K562 (cell line): Measurements from ENCODE around the gene KLHL12. TPM values are rescaled to one million over a fixed set of nuclear protein-coding genes. Genes with fewer than 3 reads are reported as not detected.
A peak's percentile ranks its signal among the peaks of the same experiment; 100 is the strongest.

ENCODE experiments used
- FOXP4 ChIP-seq: sonication (generic); formaldehyde crosslinking; IDR thresholded peaks from 2 replicates; pipeline ENCODE4 v1.8.0; 2022; ENCODE audit warnings: mild to moderate bottlenecking, missing genetic modification reagents, borderline replicate concordance
- GTF2E2 ChIP-seq: fragments of 200-800 bp; sonication (Bioruptor generic); IDR thresholded peaks from 2 replicates; pipeline ENCODE4 v1.6.1; 2016; ENCODE audit warnings: missing genetic modification characterization, missing compliant biosample characterization
- HNRNPLL ChIP-seq: fragments of 200-400 bp; formaldehyde crosslinking; IDR thresholded peaks from 2 replicates; pipeline ENCODE4 v1.6.1; 2017; ENCODE audit warnings: low read length, low read depth, mild to moderate bottlenecking; ENCODE audit not compliant: poor library complexity, severe bottlenecking
- KDM2B ChIP-seq: fragments of 250-450 bp; sonication (Bioruptor Pico); IDR thresholded peaks from 2 replicates; pipeline ENCODE4 v1.8.0; 2021; ENCODE audit warnings: mild to moderate bottlenecking, moderate library complexity
- NCOA6 ChIP-seq: fragments of 450-650 bp; IDR thresholded peaks from 2 replicates; pipeline ENCODE4 v1.6.1; 2017; ENCODE audit warnings: mild to moderate bottlenecking
- NONO ChIP-seq, 2 experiments: fragments of 200-400 bp in 1 of 2; fragments of 450-650 bp in 1 of 2; formaldehyde crosslinking in 1 of 2; IDR thresholded peaks; 2 replicates each; pipeline ENCODE4 v1.6.1; 2017; ENCODE audit warnings: low read depth in 2 of 2, mild to moderate bottlenecking in 2 of 2, moderate library complexity in 2 of 2, low read length in 1 of 2
- PHB2 ChIP-seq: fragments of 450-650 bp; IDR thresholded peaks from 2 replicates; pipeline ENCODE4 v1.6.1; 2017; ENCODE audit warnings: low read depth
- RBM25 ChIP-seq: fragments of 200-400 bp; formaldehyde crosslinking; IDR thresholded peaks from 2 replicates; pipeline ENCODE4 v1.6.1; 2018; ENCODE audit warnings: low read length, low read depth, moderate library complexity; ENCODE audit not compliant: severe bottlenecking
- RUNX1 ChIP-seq: sonication (generic); IDR thresholded peaks from 2 replicates; pipeline ENCODE4 v1.6.1; 2016; ENCODE audit warnings: antibody characterized with exemption, low read depth
- SAP30 ChIP-seq: fragments of 200-600 bp; sonication (generic); IDR thresholded peaks from 2 replicates; pipeline ENCODE4 v1.6.1; 2012; ENCODE audit warnings: borderline replicate concordance, low read depth, mild to moderate bottlenecking, moderate library complexity, low read length, control low read depth, inconsistent platforms; ENCODE audit not compliant: insufficient read depth, poor library complexity, severe bottlenecking
- SRF ChIP-seq, 2 experiments: fragments of 250-450, 450-650 bp in 1 of 2; sonication (Bioruptor Pico) in 1 of 2; sonication (generic) in 1 of 2; formaldehyde crosslinking; IDR thresholded peaks; 2 replicates each; pipeline versions ENCODE4 v1.5.0 to v1.5.1; 2020 to 2022; ENCODE audit warnings: mild to moderate bottlenecking in 1 of 2, missing genetic modification reagents in 1 of 2
- STAG1 ChIP-seq: sonication (generic); formaldehyde crosslinking; IDR thresholded peaks from 2 replicates; pipeline ENCODE4 v1.5.0; 2020; ENCODE audit warnings: missing genetic modification reagents, borderline replicate concordance
- TAF15 ChIP-seq: fragments of 200-400 bp; formaldehyde crosslinking; IDR thresholded peaks from 2 replicates; pipeline ENCODE4 v1.6.1; 2017; ENCODE audit warnings: mild to moderate bottlenecking, low read depth, low read length, moderate library complexity
- TBP ChIP-seq: optimal IDR thresholded peaks from 2 replicates; pipeline ENCODE3; 2011; ENCODE audit warnings: low read depth, low read length, improper control_type of control experiment
- TFE3 ChIP-seq: fragments of 450-650 bp; formaldehyde crosslinking; IDR thresholded peaks from 2 replicates; pipeline ENCODE4 v1.4.0; 2020; ENCODE audit warnings: mild to moderate bottlenecking, mixed read lengths
- U2AF2 ChIP-seq: fragments of 200-400 bp; formaldehyde crosslinking; optimal IDR thresholded peaks from 2 replicates; pipeline ENCODE3; 2017; ENCODE audit warnings: low read depth, mild to moderate bottlenecking, low read length
- ZNF551 ChIP-seq: fragments of 250-450 bp; sonication (Bioruptor Pico); IDR thresholded peaks from 2 replicates; pipeline ENCODE4 v1.5.0; 2021; ENCODE audit warnings: mild to moderate bottlenecking, moderate library complexity
- ZNF699 ChIP-seq: fragments of 250-450 bp; sonication (Bioruptor Pico); IDR thresholded peaks from 2 replicates; pipeline ENCODE4 v1.8.0; 2021; ENCODE audit warnings: mild to moderate bottlenecking, moderate library complexity; ENCODE audit not compliant: insufficient replicate concordance
- polyA plus RNA-seq, 8 experiments: library from polyadenylated mRNA; depleted of rRNA in 4 of 8; stranded (reverse) in 5 of 8; unstranded in 3 of 8; fragments of >200 nt; fragmentation: Nextera tagmentation in 2 of 8; fragmentation: Illumina TruSeq in 1 of 8; extraction: Ambion mirVana in 2 of 8; extraction: Trizol in 1 of 8; gene quantifications; 2 replicates each; pipeline versions ENCODE4 v1.2.1 to v1.2.3, GENCODE V29; 2011 to 2014; ENCODE audit warnings: inconsistent platforms in 1 of 8, missing spikeins in 1 of 8
- total RNA-seq, 7 experiments: library from RNA; depleted of rRNA in 6 of 7; stranded (reverse); fragments of >200 nt in 6 of 7; fragmentation: Illumina TruSeq in 2 of 7; extraction: Trizol in 2 of 7; gene quantifications; 2 replicates each; pipeline versions ENCODE4 v1.2.1 to v1.2.3, GENCODE V29; 2011 to 2021; ENCODE audit warnings: low replicate concordance in 1 of 7
- TF ChIP-seq, protein P1 (sequence below), 2 experiments: IDR thresholded peaks; 2 replicates each; pipeline ENCODE4 v1.6.1; 2011; ENCODE audit warnings: borderline replicate concordance in 1 of 2, control low read depth in 1 of 2, low read depth in 1 of 2, low read length in 1 of 2, mild to moderate bottlenecking in 1 of 2, mixed read lengths in 1 of 2, moderate library complexity in 1 of 2; ENCODE audit not compliant: insufficient read depth in 1 of 2, insufficient read length in 1 of 2, poor library complexity in 1 of 2, severe bottlenecking in 1 of 2; ENCODE audit errors: extremely low read depth in 1 of 2
- TF ChIP-seq, protein P2 (sequence below): fragments of 450-650 bp; formaldehyde crosslinking; IDR thresholded peaks from 2 replicates; pipeline ENCODE4 v1.4.0; 2020; ENCODE audit warnings: mild to moderate bottlenecking
- TF ChIP-seq, protein P3 (sequence below): sonication (generic); formaldehyde crosslinking; IDR thresholded peaks from 2 replicates; pipeline ENCODE4 v1.8.0; 2022; ENCODE audit warnings: mild to moderate bottlenecking, missing genetic modification reagents

KLHL12 gene
- total and polyA plus RNA-seq, 9 of the 15 experiments (the other 6 are each of a cell fraction or from before 2014, with no cell fraction given): 23.1 to 85.1 (median 35.0) TPM

DNA sequence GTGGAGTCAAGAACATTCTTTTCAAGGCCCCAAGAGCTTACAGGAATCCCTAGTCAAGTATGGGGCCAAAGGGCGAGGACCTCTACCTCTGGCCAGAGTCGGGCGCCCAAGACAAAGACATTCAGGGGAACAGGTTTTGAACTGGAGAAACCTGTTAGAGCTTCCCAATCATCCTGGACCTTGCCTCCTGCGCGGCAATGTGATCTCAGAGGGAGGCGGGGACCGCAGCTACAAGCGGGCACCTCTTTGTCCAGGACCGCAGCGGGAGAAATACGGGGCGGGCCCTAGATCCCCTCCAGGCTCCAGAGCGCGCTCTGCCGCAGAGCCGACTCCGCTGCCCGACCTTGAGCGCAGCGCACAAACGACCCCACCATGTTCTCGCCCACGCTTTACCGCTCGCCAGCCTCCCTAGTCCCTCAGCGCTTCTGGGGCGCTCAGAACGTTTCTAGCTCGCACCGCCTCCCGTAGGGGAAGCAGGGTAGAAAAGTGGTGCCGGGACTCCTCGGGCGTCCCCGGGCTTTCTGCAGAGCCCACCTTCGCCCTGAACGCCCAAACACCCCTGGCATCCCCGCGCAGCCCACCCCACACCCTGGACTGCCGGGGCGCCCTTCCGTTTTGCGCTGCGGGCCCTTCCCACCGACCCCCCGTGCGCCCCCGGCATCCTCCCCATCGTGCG, 66.2 kb downstream of the KLHL12 start (continued):
- TF ChIP-seq, protein P1, sequence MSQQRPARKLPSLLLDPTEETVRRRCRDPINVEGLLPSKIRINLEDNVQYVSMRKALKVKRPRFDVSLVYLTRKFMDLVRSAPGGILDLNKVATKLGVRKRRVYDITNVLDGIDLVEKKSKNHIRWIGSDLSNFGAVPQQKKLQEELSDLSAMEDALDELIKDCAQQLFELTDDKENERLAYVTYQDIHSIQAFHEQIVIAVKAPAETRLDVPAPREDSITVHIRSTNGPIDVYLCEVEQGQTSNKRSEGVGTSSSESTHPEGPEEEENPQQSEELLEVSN (IDR thresholded peaks at IDR 0.05; ENCODE audit: borderline replicate concordance in 1 of 2, extremely low read depth in 1 of 2, insufficient read depth in 1 of 2, insufficient read length in 1 of 2, low read depth in 1 of 2, low read length in 1 of 2, poor library complexity in 1 of 2, severe bottlenecking in 1 of 2): peak in 1 of 2 experiments; percentile 5
- TF ChIP-seq SRF (CRISPR knock-in tag; IDR thresholded peaks at IDR 0.05) (no peak), U2AF2 (no peak), TBP (no peak), STAG1 (no peak), RBM25 (no peak), FOXP4 (CRISPR knock-in tag) (no peak), KDM2B (CRISPR knock-in tag) (peak; percentile 75; the same call in 1 of the 2 replicates), ZNF551 (CRISPR knock-in tag) (no peak), NONO (IDR thresholded peaks at IDR 0.05; ENCODE audit: low read depth in 2 of 2, low read length in 1 of 2) (no peak), TFE3 (CRISPR knock-in tag) (no peak), HNRNPLL (peak; percentile 15), ZNF699 (CRISPR knock-in tag) (no peak), SAP30 (peak; percentile 3), RUNX1 (no peak), TAF15 (no peak), GTF2E2 (tag) (no peak), PHB2 (no peak), NCOA6 (no peak)
- TF ChIP-seq, protein P2, sequence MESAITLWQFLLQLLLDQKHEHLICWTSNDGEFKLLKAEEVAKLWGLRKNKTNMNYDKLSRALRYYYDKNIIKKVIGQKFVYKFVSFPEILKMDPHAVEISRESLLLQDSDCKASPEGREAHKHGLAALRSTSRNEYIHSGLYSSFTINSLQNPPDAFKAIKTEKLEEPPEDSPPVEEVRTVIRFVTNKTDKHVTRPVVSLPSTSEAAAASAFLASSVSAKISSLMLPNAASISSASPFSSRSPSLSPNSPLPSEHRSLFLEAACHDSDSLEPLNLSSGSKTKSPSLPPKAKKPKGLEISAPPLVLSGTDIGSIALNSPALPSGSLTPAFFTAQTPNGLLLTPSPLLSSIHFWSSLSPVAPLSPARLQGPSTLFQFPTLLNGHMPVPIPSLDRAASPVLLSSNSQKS (CRISPR knock-in tag): no peak
- TF ChIP-seq, protein P3, sequence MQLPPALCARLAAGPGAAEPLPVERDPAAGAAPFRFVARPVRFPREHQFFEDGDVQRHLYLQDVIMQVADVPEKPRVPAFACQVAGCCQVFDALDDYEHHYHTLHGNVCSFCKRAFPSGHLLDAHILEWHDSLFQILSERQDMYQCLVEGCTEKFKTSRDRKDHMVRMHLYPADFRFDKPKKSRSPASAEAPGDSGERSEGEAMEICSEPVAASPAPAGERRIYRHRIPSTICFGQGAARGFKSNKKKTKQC (CRISPR knock-in tag): no peak
